ENCODE data around the gene COG4.

COG4 gene

DNA sequence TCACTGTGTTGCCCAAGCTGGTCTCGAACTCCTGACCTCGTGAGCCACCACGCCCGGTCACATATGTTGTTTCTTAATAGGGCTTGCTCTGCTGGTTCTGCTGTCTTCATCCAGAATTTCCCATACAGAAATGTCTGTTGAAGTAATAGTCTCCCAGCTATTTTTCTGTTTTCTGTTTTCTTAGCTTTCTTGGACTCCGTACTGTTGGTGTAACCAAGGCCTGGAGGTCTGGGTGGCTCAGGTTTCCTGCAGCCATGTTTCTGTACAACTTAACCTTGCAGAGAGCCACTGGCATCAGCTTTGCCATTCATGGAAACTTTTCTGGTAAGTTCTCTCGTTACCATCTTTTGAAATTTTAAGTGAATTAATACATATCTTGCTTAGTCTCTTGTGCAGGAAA, 3.0 kb upstream of the COG4 start:
- no peak for DNase-seq

DNA sequence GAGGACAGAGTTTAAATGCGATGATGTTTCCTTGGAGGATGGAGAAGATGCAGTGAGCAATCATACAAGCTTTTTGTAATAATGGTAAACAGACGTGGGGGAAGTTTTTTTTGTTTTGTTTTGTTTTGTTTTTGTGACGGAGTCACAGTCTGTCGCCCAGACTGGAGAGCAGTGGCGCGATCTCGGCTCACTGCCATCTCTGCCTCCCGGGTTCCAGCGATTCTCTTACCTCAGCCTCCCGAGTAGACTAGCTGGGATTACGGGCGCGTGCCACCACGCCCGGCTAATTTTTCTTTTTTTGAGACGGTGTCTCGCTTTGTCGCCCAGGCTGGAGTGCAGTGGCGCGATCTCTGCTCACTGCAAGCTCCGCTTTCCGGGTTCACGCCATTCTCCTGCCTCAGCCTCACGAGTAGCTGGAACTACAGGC, 1.1 kb upstream of the COG4 start:
- DNase-seq: peak; percentile 5

- DNase-seq: peak; percentile 74
Measured at GRCh38 chr16:70523743-70524398, 517 bp upstream of the COG4 start, which contains the start of gene SF3B3. Gene SF3B3 (plus strand): TSS chr16:70523816. CDS start chr16:70526657, 2,841 bp downstream.

DNA sequence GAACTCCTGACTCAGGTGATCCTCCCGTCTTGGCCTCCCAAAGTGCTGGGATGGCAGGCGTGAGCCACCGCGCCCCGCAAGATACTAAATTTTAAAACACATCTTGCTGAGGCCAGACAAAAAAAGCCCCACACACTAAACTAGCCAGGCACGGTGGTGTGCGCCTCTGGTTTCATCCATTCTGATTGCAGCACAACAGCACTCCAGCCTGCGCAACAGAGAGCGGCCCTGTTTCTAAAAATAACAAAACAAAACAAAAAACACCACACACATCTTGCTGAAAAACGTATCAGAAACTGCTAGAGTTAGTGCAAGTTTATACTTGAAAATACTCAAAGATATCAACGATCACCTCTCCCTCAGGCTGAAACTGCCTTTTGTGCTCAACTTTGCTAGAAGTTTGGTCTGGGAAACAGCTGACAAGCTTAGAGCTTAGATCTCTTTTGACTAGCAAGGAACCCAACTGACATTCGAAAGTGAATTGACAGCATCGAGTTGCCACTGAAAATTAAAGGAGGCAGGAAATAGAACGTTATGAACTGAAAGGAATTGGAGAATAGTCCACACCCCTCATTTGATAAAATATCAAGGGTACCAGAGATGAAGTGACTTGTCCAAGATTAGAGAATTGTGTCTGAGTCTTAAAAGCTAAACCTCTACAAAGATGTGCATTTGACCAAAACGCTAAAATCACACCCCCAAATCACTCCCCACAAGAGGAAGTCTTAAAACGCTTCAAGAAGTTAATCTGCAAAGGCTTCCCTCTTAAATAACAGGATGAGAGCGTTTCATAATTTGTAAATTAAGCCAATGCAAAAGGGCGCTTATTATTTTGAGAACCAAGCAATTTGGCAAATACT, 908 bp downstream of the COG4 start:
- DNase-seq: no peak

- peak; percentile 80 for DNase-seq
Measured at GRCh38 chr16:70520612-70521297, 2.6 kb downstream of the COG4 start.

- peak; percentile 81 for DNase-seq
Measured at GRCh38 chr16:70512456-70512855, 10.9 kb downstream of the COG4 start.

- no peak for DNase-seq
Measured at GRCh38 chr16:70511833-70512232, 11.5 kb downstream of the COG4 start.

GRCh38 chr16:70510216-70510615, 13.1 kb downstream of the COG4 start:
- no peak for DNase-seq

DNA sequence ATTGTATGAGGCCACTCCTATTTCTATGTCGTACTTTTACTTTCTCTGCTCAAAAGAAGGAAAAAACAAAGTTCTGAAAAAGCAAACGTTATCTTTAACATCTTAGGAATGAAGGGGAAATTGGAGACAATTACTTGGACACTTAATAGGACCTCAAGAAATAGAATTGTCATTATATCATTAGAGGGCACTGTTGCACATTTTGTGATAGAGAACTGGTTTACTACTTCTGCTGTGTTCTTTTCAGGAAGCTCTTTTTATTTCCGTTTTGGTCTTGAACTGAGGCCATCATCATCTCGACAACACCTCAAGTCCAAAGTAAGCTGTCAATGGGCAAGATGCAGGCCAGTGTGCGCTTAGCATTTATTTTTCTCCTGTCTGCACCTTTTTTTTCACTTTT, 14.6 kb downstream of the COG4 start:
- DNase-seq: peak; percentile 28

DNA sequence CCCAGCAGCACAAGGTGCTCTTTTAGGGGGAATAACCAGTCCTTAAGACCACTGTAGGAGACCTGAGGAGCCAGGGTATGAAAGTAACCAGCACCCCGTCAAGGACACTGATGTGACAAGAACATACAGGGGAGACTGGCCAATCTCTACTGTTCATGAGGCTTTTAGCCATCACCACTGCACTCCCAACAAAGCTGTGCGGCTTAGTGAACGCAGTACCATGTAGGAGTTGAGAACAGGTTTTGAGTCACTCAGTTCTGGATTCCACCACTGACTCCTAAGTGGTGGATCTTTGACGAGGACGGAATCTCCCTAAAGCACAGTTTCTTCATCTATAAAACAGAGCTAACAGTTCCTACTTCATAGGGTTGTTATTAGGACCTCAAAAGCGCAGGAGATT, 26.8 kb downstream of the COG4 start:
- DNase-seq: no peak

GRCh38 chr16:70495425-70496182, 27.8 kb downstream of the COG4 start:
- no peak for DNase-seq

GRCh38 chr16:70494777-70495176, 28.6 kb downstream of the COG4 start:
- DNase-seq: no peak

DNA sequence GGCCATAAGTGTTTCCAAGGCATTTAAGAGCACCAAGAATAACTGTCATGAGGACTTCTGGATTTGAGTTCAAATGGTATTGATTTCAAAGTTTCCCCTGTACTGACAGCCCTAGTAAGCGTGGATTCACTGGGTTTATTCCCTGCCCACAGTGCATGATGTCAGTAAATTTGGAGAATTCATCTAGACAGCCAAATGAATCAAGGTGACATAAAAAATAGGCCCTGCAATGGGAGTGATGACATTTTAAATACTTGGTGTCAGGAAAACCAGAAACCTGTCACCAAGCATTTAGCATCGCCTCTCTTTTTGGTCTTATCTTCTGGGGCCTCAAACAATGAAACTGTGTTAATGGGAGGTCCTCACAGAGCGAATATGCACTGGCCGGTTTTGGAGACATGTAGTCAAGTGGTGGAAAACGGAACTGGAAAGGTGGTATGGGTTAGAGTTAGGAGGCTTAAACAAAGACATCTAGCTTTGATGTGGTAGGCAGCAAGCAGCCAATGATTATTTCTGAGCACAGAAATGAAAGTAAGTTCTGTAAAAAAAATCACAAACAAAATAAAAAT, 29.1 kb downstream of the COG4 start:
- DNase-seq: no peak

DNA sequence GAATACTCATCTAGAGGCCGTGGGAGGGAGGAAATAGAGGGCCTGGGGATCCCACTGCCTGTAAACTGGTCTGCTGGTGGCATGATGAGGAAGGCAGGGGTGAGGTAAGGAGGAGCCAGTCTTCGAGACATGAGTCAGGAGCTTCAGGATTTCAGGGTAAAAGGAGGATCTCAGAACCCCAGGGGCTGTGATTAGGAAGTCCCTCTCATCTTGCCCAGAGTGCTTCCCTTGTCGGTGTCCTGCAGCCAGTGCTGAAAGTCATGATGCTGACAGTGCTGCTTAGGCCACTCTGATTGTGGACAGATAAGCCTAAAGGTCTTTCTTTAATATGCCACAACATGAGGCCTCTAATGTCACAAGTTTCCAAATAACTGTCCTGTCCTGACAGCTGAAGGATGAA, 29.6 kb downstream of the COG4 start:
- DNase-seq: no peak

GRCh38 chr16:70490261-70490660, 33.1 kb downstream of the COG4 start:
- no peak for DNase-seq

GRCh38 chr16:70484867-70485266, 38.5 kb downstream of the COG4 start:
- no peak for DNase-seq

GRCh38 chr16:70483426-70483825, 39.9 kb downstream of the COG4 start:
- no peak for DNase-seq

DNA sequence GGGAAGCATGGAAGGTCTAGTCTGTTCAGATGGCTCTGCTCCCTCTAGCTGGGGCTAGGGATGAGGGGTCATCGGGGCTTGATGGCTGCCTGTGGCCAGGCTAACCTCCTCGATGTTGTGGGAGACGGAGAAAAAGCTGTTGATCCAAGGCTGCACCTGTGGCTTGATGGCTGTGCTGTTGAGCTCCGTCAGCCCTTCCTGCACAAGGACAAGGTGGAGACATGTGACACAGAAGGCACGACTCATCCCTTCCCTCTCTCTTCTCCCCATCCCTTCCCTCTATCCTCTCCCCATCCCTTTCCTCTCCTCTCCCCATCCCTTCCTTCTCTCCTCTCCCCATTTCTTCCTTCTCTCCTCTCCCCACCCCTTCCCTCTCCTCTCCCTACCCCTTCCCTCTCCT, 40.7 kb downstream of the COG4 start:
- no peak for DNase-seq

GRCh38 chr16:70481929-70482536, 41.3 kb downstream of the COG4 start:
- DNase-seq: no peak

DNA sequence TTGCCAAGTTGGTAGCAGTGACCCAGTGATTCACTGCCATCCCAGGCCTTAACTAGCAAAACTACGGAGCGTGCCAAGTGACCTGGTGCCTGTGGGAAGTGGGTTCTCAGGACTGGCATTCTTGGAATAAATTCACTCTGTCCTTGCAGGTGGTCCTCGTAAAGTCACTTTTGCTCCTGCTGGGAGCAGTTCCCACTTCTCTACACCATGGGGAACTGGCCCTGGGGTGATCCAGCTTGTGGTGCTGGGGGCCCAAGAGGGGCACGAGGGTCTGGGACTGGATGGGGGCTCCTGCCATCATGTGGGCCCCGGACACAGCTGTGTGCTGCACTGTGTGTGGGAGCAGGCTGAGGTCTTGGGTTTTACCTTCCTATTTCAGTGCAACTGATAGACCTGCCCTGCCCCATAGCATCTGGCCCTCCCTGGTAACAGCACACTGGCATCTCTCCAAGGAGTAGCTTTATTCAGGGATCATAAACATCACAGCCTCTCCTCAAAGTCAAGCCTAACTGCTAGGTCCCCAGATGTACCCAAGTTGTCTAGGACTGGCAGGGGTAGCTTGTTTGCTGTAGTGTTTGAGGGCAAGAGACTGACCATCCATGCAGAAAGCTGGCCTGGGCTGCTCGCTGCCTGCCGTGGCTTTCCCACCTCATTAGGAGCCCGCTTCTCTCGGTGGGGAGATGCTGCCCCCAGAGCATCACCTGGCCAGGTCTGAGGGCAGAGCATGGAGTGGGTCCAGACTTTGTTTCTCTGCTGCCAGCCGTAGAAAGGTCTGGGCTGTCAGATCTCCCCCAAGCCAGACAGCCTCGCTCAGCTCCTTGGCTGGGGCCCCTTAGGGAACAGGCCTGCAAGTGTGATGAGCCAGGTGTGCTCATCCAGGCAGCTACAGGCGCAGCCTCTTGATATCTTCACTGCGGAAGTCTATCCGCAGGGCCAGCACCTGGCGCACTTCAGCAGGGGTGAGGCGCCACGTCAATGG, 42.9 kb downstream of the COG4 start:
- no peak for DNase-seq

DNA sequence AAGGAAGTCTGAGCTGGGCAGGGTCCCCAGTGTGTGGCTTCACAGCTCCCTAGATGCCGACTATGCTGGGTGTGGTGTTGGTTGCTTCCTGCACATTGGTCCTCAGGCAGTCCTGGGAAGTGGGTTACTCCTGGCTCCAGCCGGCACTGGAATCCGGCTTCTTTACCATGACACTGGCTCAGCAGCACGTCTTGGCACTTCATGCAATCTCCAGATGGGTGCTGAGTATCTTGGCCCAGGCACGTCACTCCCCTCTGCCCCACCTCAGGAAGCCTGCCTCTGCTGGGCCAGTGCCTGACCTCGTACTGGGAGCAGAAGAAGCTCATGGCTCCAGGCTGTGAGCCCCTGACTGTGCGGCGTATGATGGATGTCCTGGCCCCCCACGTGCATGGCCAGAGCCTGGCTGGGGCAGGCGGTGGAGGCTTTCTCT, 44.4 kb downstream of the COG4 start:
- DNase-seq: no peak
